H9 (cell line): ENCODE results near the gene EDN1. TPM values are rescaled to one million over a fixed set of nuclear protein-coding genes. Genes with fewer than 3 reads are reported as not detected.

Experiments used
- DNase-seq: peaks from one replicate; pipeline ENCODE4 v3.0.0-alpha.2; 2017
- H2AFZ ChIP-seq: one replicate; pipeline ENCODE4 v1.6.1; 2013; ENCODE audit warnings: mild to moderate bottlenecking, low read length, control low read depth, moderate library complexity
- H2AK5ac ChIP-seq: 2 replicates; pipeline ENCODE4 v1.6.1; 2013; ENCODE audit warnings: low read length, control low read depth, mixed read lengths; ENCODE audit not compliant: insufficient read length
- H2BK120ac ChIP-seq: one replicate; pipeline ENCODE4 v1.6.1; 2013; ENCODE audit warnings: low read depth, mild to moderate bottlenecking, low read length, control low read depth, inconsistent platforms; ENCODE audit not compliant: poor library complexity, severe bottlenecking
- H2BK12ac ChIP-seq: 2 replicates; pipeline ENCODE4 v1.6.1; 2013; ENCODE audit warnings: low read length, control low read depth, mixed read lengths, low read depth; ENCODE audit not compliant: insufficient read length
- H2BK15ac ChIP-seq: 2 replicates; pipeline ENCODE4 v1.6.1; 2013; ENCODE audit warnings: low read depth, low read length, control low read depth
- H2BK20ac ChIP-seq: one replicate; pipeline ENCODE4 v1.6.1; 2013; ENCODE audit warnings: low read depth, mild to moderate bottlenecking, low read length, control low read depth, inconsistent platforms; ENCODE audit not compliant: poor library complexity, severe bottlenecking
- H2BK5ac ChIP-seq: 2 replicates; pipeline ENCODE4 v1.6.1; 2013; ENCODE audit warnings: low read length, control low read depth, mixed read lengths; ENCODE audit not compliant: insufficient read length
- H3K14ac ChIP-seq: 2 replicates; pipeline ENCODE4 v1.6.1; 2013; ENCODE audit warnings: low read length, control low read depth; ENCODE audit not compliant: insufficient read depth
- H3K18ac ChIP-seq: 2 replicates; pipeline ENCODE4 v1.6.1; 2013; ENCODE audit warnings: low read depth, mild to moderate bottlenecking, mixed read lengths, low read length, control low read depth; ENCODE audit not compliant: insufficient read length
- H3K23ac ChIP-seq: 2 replicates; pipeline ENCODE4 v1.6.1; 2013; ENCODE audit warnings: low read length, control low read depth, mixed read lengths, low read depth; ENCODE audit not compliant: insufficient read length
- H3K23me2 ChIP-seq: 2 replicates; pipeline ENCODE4 v1.6.1; 2013; ENCODE audit warnings: low read depth, mild to moderate bottlenecking, mixed read lengths, low read length, control low read depth; ENCODE audit not compliant: insufficient read length, poor library complexity, severe bottlenecking
- H3K27ac ChIP-seq: 2 replicates; pipeline ENCODE4 v1.5.1; 2013; ENCODE audit warnings: low read length, control low read depth, mixed read lengths, low read depth; ENCODE audit not compliant: insufficient read length
- H3K27me3 ChIP-seq: 2 replicates; pipeline ENCODE4 v1.6.1; 2013; ENCODE audit warnings: low read length, control low read depth, inconsistent platforms; ENCODE audit not compliant: insufficient read depth
- H3K4ac ChIP-seq: 2 replicates; pipeline ENCODE4 v1.6.1; 2013; ENCODE audit warnings: low read depth, mild to moderate bottlenecking, control low read depth, inconsistent platforms, low read length, moderate library complexity
- H3K4me1 ChIP-seq: 2 replicates; pipeline ENCODE4 v1.6.1; 2013; ENCODE audit warnings: low read length, control low read depth, inconsistent platforms; ENCODE audit not compliant: insufficient read depth
- H3K4me2 ChIP-seq: 2 replicates; pipeline ENCODE4 v1.6.1; 2013; ENCODE audit warnings: low read length, control low read depth, mixed read lengths; ENCODE audit not compliant: insufficient read length, insufficient read depth
- H3K56ac ChIP-seq: 2 replicates; pipeline ENCODE4 v1.6.1; 2013; ENCODE audit warnings: low read depth, mild to moderate bottlenecking, mixed read lengths, low read length, control low read depth; ENCODE audit not compliant: insufficient read length
- H3K79me1 ChIP-seq: 2 replicates; pipeline ENCODE4 v1.6.1; 2013; ENCODE audit warnings: low read depth, mild to moderate bottlenecking, moderate library complexity, low read length, control low read depth, inconsistent platforms; ENCODE audit not compliant: insufficient read depth, poor library complexity, severe bottlenecking
- H3K79me2 ChIP-seq: 2 replicates; pipeline ENCODE4 v1.6.1; 2013; ENCODE audit warnings: low read length, control low read depth, inconsistent platforms; ENCODE audit not compliant: insufficient read depth
- H3K9ac ChIP-seq: 2 replicates; pipeline ENCODE4 v1.6.1; 2013; ENCODE audit warnings: low read length, control low read depth, mixed read lengths; ENCODE audit not compliant: insufficient read length; ENCODE audit errors: extremely low read depth
- H3K9me3 ChIP-seq: one replicate; pipeline ENCODE4 v1.6.1; 2013; ENCODE audit warnings: low read depth, low read length, inconsistent platforms; ENCODE audit not compliant: control insufficient read depth
- H3T11ph ChIP-seq: one replicate; pipeline ENCODE4 v1.6.1; 2013; ENCODE audit warnings: mild to moderate bottlenecking, low read length, control low read depth, inconsistent platforms
- H4K20me1 ChIP-seq: one replicate; pipeline ENCODE4 v1.6.1; 2013; ENCODE audit not compliant: control insufficient read depth, insufficient read length, insufficient read depth
- H4K5ac ChIP-seq: 2 replicates; pipeline ENCODE4 v1.6.1; 2013; ENCODE audit warnings: low read depth, mild to moderate bottlenecking, mixed read lengths, low read length, control low read depth; ENCODE audit not compliant: insufficient read length
- H4K8ac ChIP-seq: replicated peaks from 2 replicates; pipeline ENCODE4 v1.6.1; 2013; ENCODE audit warnings: low read length, control low read depth, mixed read lengths, low read depth; ENCODE audit not compliant: insufficient read length
- H4K91ac ChIP-seq: 2 replicates; pipeline ENCODE4 v1.6.1; 2013; ENCODE audit warnings: low read depth, mild to moderate bottlenecking, moderate library complexity, mixed read lengths, low read length, control low read depth; ENCODE audit not compliant: insufficient read length
- H3K27ac Mint-ChIP-seq, 3 experiments: 2 replicates in 2 of 3; 3 replicates in 1 of 3; pipeline ENCODE4 v1.8.0; 2020 to 2021; ENCODE audit warnings: mixed read lengths in 3 of 3, mild to moderate bottlenecking in 1 of 3, moderate library complexity in 1 of 3
- H3K27me3 Mint-ChIP-seq: 2 replicates; pipeline ENCODE4 v1.8.0; 2021; ENCODE audit warnings: low read depth, mild to moderate bottlenecking, moderate library complexity, mixed read lengths
- H3K36me3 Mint-ChIP-seq, 3 experiments: 2 replicates in 2 of 3; 3 replicates in 1 of 3; pipeline ENCODE4 v1.8.0; 2020 to 2021; ENCODE audit warnings: low read depth in 3 of 3, mixed read lengths in 3 of 3; ENCODE audit not compliant: insufficient read depth in 1 of 3
- H3K4me1 Mint-ChIP-seq, 2 experiments: 2 replicates each; pipeline ENCODE4 v1.8.0; 2020; ENCODE audit warnings: mixed read lengths in 2 of 2
- H3K4me3 Mint-ChIP-seq, 2 experiments: 2 replicates in 1 of 2; 3 replicates in 1 of 2; pipeline ENCODE4 v1.8.0; 2020 to 2021; ENCODE audit warnings: mild to moderate bottlenecking in 2 of 2, mixed read lengths in 2 of 2, moderate library complexity in 1 of 2
- H3K9me3 Mint-ChIP-seq, 2 experiments: 2 replicates in 1 of 2; 3 replicates in 1 of 2; pipeline ENCODE4 v1.8.0; 2020; ENCODE audit warnings: mild to moderate bottlenecking in 2 of 2, mixed read lengths in 2 of 2, moderate library complexity in 1 of 2
- WGBS: extraction: QIAGEN DNeasy Blood & Tissue Kit; methylation state at CpG from one replicate; pipeline ENCODE4 v1.1.7; 2013; ENCODE audit warnings: missing lambda C conversion rate, low lambda C conversion rate, mixed read lengths; ENCODE audit not compliant: insufficient read length; ENCODE audit errors: extremely low coverage; 5-methylcytosine and 5-hydroxymethylcytosine counted together
- total RNA-seq: library from RNA; stranded (reverse); gene quantifications from 2 replicates; pipeline ENCODE4 v1.2.1, GENCODE V29; 2021
- TF ChIP-seq, protein P1 (sequence below): fragments of 200-600 bp; sonication (generic); conservative IDR thresholded peaks from 3 replicates; pipeline ENCODE4 v1.8.0; 2021; ENCODE audit warnings: antibody characterized with exemption, mild to moderate bottlenecking

Gene EDN1
- total RNA-seq, 1 experiment from 2014 or later, result 2.1 TPM

DNA sequence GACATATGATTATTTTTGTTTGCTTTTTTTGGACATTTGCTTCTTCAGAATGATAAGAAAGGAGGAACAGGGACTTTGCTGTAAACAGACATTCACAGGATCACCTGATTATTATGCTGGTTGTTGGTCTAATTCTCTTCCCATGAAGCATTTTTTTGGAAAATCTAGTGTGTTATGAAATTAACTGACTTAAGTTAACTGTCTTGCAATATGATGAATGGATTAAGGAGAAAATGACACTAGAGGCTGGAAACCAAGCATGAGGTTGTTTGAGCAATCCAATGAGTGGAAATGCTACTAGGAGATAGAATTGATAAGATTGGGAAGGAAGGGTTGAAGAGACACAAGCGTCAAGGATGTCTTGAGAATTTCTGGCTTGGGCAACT, 13.2 kb upstream of the EDN1 start:
- H3K4me1 Mint-ChIP-seq, result no peaks in the 10 kb centered on the region
- Histone ChIP-seq H3K23ac (no peak overlapping the region), H2BK20ac (no peak overlapping the region), H4K20me1 (no peaks in the 10 kb centered on the region), H4K5ac (no peak overlapping the region), H2BK120ac (no peak overlapping the region), H3T11ph (no peak overlapping the region), H2AK5ac (no peak overlapping the region), H3K79me1 (no peaks in the 10 kb centered on the region), H3K27me3 (no peaks in the 10 kb centered on the region), H2BK12ac (no peak overlapping the region), H4K91ac (no peak overlapping the region), H2BK5ac (no peak overlapping the region), H3K9me3 (no peaks in the 10 kb centered on the region), H2AFZ (no peak overlapping the region), H3K4ac (no peak overlapping the region), H3K79me2 (no peaks in the 10 kb centered on the region), H3K9ac (no peak overlapping the region), H3K4me2 (no peak overlapping the region), H3K56ac (no peak overlapping the region), H2BK15ac (no peak overlapping the region), H3K27ac (no peak overlapping the region), H4K8ac (no peak overlapping the region), H3K23me2 (no peaks in the 10 kb centered on the region), H3K14ac (no peak overlapping the region), H3K18ac (no peak overlapping the region), H3K4me1 (no peaks in the 10 kb centered on the region)
- H3K36me3 Mint-ChIP-seq, result peaks cover 0 to 4% (median 0%) of the 10 kb centered on the region in 3 experiments; a peak in 3 of 7 replicates
- peaks cover 4 to 6% of the 10 kb centered on the region in 2 experiments for H3K9me3 Mint-ChIP-seq
- no peak for DNase-seq
- H3K4me3 Mint-ChIP-seq, result no peak overlapping the region
- H3K27ac Mint-ChIP-seq, result no peak overlapping the region
- TF ChIP-seq, protein P1, sequence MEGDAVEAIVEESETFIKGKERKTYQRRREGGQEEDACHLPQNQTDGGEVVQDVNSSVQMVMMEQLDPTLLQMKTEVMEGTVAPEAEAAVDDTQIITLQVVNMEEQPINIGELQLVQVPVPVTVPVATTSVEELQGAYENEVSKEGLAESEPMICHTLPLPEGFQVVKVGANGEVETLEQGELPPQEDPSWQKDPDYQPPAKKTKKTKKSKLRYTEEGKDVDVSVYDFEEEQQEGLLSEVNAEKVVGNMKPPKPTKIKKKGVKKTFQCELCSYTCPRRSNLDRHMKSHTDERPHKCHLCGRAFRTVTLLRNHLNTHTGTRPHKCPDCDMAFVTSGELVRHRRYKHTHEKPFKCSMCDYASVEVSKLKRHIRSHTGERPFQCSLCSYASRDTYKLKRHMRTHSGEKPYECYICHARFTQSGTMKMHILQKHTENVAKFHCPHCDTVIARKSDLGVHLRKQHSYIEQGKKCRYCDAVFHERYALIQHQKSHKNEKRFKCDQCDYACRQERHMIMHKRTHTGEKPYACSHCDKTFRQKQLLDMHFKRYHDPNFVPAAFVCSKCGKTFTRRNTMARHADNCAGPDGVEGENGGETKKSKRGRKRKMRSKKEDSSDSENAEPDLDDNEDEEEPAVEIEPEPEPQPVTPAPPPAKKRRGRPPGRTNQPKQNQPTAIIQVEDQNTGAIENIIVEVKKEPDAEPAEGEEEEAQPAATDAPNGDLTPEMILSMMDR, result no peak
- no CpG with 5 or more reads among the region's 1 CpG for WGBS
- H3K27me3 Mint-ChIP-seq, result no peaks in the 10 kb centered on the region; the same call in 1 of the 2 replicates
